ENCODE results near the gene AVPR2.

AVPR2 gene

DNA sequence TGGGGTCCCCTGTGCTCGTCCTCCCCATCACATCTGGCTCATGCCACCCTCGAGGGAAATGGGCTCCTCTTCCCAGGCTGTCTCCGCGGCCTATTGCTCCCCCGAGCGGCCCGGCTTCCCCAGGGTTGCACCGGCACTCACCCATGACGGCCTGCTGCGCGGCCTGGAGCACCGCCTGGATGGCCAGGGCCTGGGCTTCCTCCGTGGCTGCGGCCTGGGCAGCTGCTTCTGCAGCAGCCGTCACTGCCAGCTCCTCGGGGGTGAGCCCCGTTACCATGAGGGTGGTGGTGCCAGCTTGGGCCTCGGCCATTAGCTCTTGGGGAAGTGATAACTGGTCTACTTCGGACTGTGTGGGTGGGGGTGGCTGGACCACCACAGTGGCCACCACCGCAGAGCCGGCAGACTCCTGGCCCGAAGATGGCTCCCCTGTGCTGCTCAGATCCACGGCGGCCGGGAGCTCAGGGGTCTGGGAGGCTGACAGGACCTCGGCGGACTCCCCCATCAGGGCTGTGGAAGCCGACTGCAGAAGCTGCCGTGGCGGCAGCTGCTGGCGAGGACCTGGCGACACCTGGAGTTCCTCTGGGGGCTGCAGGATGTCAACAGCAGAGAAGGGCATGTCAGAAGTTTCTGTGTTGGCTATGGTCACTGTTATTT is 48.0 kb downstream of the AVPR2 start:
- no peak for DNase-seq (ENCODE audit: low read depth in 2 of 2)

DNA sequence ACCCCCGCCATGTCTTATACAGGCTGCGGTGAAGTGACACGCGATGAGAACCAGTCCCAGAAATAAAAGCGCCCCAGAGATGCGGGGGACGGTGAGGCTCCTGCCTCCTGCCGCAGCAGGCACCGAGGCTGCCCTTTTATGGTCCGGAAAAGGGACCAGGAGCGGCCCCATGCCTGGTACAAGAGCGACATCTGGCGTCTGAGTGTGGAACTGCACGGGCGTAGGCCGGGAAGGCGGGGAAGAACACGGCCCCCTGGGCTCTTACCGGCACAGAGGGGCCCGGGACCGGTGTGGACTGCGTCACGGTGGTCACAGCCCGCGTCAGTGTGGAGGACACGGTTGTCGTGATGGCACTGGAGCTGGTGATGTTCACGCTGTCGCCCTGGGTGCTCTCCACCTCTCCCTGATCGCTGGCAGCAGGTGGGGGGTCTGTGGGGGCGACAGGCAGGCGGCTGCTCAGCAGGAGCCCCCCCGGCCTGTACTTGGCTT is 48.9 kb downstream of the AVPR2 start:
- DNase-seq (ENCODE audit: low read depth in 2 of 2) = no peak

DNA sequence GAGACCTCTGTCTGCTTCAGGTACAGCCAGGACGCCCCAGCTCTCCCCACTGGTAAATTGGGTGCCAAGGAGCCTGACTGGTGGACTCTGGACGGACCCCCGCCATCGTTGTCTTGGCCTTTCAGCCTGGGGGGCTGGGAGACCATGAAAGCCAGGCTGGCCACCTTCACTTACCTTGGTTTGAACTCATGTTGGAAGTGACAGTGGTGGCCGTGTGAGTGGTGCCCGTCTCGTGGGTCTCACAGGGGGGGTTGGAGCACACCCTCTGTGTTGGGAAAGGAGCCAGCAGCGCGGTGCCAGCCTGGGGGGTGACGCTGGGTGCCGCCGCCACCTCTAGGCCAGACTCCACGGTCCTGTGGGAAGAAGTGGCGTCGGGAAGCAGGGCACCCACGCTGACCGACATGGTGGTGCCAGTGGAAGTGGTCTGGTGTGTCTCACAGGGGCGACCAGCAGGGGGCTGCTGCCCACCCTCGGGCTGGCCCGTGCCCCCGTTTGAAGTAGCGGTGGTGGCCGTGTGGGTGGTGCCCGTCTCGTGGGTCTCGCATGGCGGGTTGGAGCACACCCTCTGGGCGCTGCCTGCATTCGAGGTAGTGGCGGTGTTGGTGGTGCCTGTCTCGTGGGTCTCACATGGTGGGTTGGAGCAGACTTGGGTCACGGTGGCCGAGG is 49.6 kb downstream of the AVPR2 start:
- DNase-seq (ENCODE audit: low read depth in 2 of 2) = no peak

DNA sequence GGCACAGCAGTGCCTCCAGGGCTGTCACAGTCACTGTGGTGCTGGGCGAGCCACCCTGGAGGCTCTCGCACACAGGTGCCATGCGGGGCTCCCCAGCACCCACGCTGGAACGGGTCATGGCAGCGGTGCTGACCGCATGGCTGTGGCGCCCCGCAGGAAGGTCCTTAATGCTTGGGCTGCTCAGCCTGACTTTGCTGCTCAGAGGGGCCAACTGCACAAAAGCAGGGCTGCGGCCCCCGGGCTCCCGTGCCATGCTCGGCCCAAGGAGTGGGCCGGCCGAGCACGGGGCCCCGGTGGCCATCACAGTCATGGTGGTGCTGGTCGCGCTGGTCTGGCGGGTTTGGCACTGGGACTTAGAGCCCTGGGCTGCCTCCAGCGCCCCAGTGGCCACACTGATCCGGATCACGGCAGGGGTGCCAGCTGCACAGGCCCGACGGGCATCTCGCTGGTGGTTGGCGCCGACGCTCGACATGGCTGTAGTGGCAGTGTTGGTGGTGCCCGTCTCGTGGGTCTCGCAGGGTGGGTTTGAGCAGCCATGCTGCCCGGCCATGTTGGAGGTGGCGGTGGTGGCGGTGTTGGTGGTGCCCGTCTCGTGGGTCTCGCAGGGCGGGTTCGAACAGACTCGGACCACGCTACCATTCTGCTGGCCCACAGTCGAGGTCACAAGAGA is 50.2 kb downstream of the AVPR2 start:
- no peak for DNase-seq (ENCODE audit: low read depth in 2 of 2)

DNA sequence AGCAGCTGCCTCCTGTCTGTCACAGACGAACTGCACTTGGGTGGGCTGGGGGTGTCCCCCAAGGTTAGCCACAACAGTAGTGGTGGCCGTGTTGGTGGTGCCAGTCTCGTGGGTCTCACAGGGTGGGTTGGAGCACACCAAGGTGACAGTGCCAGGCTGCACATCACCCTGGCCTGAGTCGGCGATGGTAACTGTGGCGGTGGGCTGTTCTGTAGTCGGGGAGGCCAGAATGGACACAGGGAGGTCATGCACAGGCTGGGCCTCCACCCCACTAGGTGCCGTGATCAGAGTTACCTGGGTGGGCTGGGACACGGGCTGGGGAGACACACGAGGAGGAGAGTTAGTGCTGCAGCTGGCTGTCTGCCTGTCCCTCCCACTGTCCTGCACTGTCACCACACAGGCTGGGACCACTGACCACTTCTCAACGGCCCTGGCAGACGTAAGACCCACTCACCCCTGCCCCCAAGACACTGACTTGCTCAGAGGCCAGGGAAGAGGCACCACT is 50.8 kb downstream of the AVPR2 start:
- DNase-seq (ENCODE audit: low read depth in 2 of 2) = no peak

DNA sequence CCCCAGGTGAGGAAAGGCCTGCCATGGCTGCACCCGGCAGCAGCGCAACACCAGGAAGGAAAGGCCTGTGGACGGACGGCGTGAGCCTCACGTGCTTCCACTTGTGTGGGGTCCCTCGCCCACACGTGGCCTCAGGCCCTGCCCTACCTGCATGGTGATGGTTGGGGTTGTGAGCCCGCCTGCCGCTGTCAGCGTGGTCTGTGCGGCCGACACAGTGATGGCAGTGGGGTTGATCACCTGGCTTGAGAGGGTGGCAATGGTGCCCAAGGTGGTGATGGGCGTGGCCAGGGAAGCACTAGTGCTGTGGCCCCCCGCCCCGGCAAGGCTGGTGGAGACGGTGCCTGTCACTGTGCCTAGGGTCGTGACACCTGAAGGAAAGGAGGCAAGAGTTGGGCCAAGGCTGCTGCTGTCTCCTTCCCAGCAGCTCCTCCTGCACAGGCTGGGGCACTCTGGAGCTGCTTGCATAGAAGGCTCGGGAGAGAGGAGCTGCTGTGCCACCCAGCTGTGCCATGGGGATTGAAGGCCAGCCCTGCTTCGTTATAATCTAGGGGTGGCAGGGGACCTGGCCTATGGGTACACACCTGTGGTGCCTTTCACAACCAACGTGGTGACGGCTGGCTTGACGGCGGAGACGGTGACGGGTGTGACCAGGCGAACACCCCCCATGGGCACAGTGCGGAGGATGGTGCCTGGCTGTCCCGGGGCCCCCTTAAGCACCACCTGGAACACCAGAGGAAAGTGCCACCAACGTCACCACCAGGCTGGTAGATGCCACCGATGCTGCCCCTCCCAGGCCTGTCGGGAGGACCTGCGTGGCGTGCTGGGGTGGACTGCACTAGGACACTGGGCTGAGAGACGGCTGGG is 51.8 kb downstream of the AVPR2 start:
- DNase-seq (ENCODE audit: low read depth in 2 of 2) = no peak

Measured in fibroblast of skin of left biceps (primary cell).